Gastrocnemius medialis (tissue), 4 donors: ENCODE results near the gene B3GNT4.

Experiments
- POLR2A ChIP-seq, 2 donors: fragments of 450-650 bp; IDR thresholded peaks; one replicate each; pipeline ENCODE4 v1.6.1; 2017; ENCODE audit warnings: antibody characterized with exemption in 2 of 2, mild to moderate bottlenecking in 2 of 2, moderate library complexity in 2 of 2
- TF ChIP-seq, protein P1 (sequence below), 5 experiments: fragments of 450-650 bp in 3 of 5; fragments of 200-600 bp in 2 of 5; sonication (generic) in 2 of 5; IDR thresholded peaks in 4 of 5; conservative IDR thresholded peaks in 1 of 5; 1 replicate in 4 of 5; 2 replicates in 1 of 5; pipeline ENCODE4 v1.5.1; 2016 to 2019; ENCODE audit warnings: antibody characterized with exemption in 5 of 5, mild to moderate bottlenecking in 3 of 5, moderate library complexity in 3 of 5

DNA sequence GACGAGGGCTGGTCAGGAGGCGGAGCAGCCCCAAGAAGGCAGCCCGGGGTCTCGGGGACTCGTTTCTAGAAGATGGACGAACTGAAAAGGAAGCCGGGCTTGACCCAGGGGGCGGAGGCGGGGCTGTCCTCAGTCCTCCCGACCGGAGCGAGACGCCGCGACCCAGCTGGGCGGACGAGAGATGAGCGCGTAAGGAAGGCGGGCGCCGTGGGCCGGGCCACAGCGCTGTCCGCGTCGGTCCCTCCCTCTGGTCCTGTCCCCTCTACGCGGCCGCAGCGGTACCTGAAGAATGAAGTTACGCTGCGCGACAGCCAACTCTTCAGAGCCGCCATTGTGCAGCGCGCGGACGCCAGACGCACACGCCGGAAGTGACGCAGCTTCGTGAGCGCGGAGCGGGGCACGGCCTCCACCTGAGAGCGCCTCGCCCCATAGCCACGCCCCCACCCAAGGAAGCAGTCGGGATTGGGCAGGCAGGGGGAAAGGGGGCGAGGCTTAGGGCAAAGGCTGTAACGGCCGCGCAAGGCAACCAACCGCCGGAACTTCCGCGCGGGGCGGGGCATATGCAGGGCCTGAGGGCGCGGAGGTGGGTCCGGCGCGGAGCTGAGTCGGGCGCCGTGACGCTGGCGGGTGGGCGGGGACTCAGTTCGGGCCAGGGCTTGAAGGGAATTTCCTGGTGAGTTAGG lies 22.3 kb downstream of the B3GNT4 start, which contains the start of gene DIABLO:
- TF ChIP-seq, protein P1, sequence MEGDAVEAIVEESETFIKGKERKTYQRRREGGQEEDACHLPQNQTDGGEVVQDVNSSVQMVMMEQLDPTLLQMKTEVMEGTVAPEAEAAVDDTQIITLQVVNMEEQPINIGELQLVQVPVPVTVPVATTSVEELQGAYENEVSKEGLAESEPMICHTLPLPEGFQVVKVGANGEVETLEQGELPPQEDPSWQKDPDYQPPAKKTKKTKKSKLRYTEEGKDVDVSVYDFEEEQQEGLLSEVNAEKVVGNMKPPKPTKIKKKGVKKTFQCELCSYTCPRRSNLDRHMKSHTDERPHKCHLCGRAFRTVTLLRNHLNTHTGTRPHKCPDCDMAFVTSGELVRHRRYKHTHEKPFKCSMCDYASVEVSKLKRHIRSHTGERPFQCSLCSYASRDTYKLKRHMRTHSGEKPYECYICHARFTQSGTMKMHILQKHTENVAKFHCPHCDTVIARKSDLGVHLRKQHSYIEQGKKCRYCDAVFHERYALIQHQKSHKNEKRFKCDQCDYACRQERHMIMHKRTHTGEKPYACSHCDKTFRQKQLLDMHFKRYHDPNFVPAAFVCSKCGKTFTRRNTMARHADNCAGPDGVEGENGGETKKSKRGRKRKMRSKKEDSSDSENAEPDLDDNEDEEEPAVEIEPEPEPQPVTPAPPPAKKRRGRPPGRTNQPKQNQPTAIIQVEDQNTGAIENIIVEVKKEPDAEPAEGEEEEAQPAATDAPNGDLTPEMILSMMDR (IDR thresholded peaks at IDR 0.05 in 4 of 5, conservative IDR thresholded peaks at IDR 0.05 in 1 of 5): no peak
- TF ChIP-seq POLR2A (IDR thresholded peaks at IDR 0.05): peak; percentile 90 to 98
